Colonic mucosa (tissue), 4 donors: ENCODE data around the gene CDT1. TPM values are rescaled to one million over a fixed set of nuclear protein-coding genes. Genes with fewer than 3 reads are reported as not detected.

Experiments used
- DNase-seq: peaks from one replicate; pipeline ENCODE4 v3.0.0-alpha.2; 2020
- H3K27ac ChIP-seq: fragments of 200-600 bp; one replicate; pipeline ENCODE4 v1.8.0; 2021
- H3K27me3 ChIP-seq: fragments of 200-600 bp; one replicate; pipeline ENCODE4 v1.8.0; 2021
- H3K36me3 ChIP-seq: fragments of 200-600 bp; one replicate; pipeline ENCODE4 v1.8.0; 2021
- H3K4me1 ChIP-seq: fragments of 200-600 bp; one replicate; pipeline ENCODE4 v1.8.0; 2021; ENCODE audit warnings: mild to moderate bottlenecking
- H3K4me3 ChIP-seq: fragments of 200-600 bp; one replicate; pipeline ENCODE4 v1.8.0; 2021
- H3K9ac ChIP-seq, 2 donors: one replicate each; pipeline ENCODE4 v1.7.0; 2013; ENCODE audit warnings: control low read depth in 2 of 2, low read depth in 2 of 2, low read length in 2 of 2
- H3K9me3 ChIP-seq: fragments of 200-600 bp; one replicate; pipeline ENCODE4 v1.8.0; 2021
- intact Hi-C: fragments of 100-400 bp; cut with DNase I; formaldehyde crosslinking; loops from one replicate; pipeline ENCODE4 v1.14.1; 2022
- total RNA-seq, 2 donors: library from RNA; stranded (reverse); fragmentation: NEBNext Ultra II Directional in 1 of 2; extraction: Animal tissue kit (Norgen Biotek cat#: 25700) in 1 of 2; gene quantifications; one replicate each; pipeline ENCODE4 v1.2.1, GENCODE V29; 2021
- TF ChIP-seq, protein P1 (sequence below): fragments of 200-600 bp; IDR thresholded peaks from one replicate; pipeline ENCODE4 v1.8.0; 2022; ENCODE audit warnings: antibody characterized with exemption, mild to moderate bottlenecking
- donor health status: healthy.
- donor health status: DM: no; HTN: no; CAD: no.
- donor health status: DM: no; HTN: no; CAD: no.

CDT1 gene
- total RNA-seq, 2 donors from 2014 or later = 14.9 to 71.7 TPM

DNA sequence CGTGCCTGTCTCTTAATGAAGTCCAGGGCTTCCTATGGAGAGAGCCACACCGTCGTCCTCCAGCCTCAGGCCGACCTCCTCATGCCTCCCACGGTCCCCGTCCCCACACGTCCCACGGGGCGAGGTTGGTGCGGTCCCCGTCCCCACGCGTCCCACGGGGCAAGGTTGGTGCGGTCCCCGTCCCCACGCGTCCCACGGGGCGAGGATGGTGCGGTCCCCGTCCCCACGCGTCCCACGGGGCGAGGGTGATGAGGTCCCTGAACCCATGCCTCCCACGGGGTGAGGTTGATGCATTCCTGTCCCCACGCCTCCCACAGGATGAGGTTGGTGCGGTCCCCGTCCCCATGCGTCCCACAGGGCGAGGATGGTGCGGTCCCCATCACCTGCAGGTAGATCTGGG, 32.2 kb downstream of the CDT1 start:
- Histone ChIP-seq H3K9me3 (no peaks in the 10 kb centered on the region), H3K4me3 (no peak overlapping the region), H3K36me3 (no peaks in the 10 kb centered on the region), H3K27ac (no peak overlapping the region), H3K9ac (no peak overlapping the region), H3K27me3 (no peaks in the 10 kb centered on the region), H3K4me1 (no peaks in the 10 kb centered on the region)
- DNase-seq = no peak
- TF ChIP-seq, protein P1, sequence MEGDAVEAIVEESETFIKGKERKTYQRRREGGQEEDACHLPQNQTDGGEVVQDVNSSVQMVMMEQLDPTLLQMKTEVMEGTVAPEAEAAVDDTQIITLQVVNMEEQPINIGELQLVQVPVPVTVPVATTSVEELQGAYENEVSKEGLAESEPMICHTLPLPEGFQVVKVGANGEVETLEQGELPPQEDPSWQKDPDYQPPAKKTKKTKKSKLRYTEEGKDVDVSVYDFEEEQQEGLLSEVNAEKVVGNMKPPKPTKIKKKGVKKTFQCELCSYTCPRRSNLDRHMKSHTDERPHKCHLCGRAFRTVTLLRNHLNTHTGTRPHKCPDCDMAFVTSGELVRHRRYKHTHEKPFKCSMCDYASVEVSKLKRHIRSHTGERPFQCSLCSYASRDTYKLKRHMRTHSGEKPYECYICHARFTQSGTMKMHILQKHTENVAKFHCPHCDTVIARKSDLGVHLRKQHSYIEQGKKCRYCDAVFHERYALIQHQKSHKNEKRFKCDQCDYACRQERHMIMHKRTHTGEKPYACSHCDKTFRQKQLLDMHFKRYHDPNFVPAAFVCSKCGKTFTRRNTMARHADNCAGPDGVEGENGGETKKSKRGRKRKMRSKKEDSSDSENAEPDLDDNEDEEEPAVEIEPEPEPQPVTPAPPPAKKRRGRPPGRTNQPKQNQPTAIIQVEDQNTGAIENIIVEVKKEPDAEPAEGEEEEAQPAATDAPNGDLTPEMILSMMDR = no peak
- intact Hi-C loops = no loop called here

DNA sequence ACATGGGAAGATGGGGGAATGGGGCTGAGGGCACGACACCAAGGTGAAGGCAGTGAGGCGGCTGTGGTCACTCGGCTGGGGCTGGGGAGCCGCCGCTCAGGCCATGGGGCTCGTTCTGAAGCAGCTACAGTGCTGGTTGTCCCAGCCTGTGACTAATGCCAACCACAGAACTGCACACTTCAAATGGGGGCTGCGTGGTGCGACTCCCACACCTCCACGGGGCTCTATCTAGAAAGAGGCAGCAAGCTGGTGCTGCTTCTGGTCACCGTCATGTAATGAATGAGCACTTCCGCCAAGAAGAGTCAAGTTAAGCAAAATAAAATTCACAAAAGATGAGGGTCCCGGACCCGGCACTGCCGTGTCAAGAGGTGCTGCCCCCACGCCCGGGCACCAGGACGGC, 33.2 kb downstream of the CDT1 start:
- intact Hi-C loops = no loop called here
- no peaks in the 10 kb centered on the region for H3K27me3 ChIP-seq
- no peaks in the 10 kb centered on the region for H3K9me3 ChIP-seq
- no peak overlapping the region for H3K27ac ChIP-seq
- TF ChIP-seq, protein P1 = no peak
- H3K9ac ChIP-seq = no peak overlapping the region
- DNase-seq = no peak
- no peaks in the 10 kb centered on the region for H3K4me1 ChIP-seq
- H3K36me3 ChIP-seq = no peaks in the 10 kb centered on the region
- no peak overlapping the region for H3K4me3 ChIP-seq

DNA sequence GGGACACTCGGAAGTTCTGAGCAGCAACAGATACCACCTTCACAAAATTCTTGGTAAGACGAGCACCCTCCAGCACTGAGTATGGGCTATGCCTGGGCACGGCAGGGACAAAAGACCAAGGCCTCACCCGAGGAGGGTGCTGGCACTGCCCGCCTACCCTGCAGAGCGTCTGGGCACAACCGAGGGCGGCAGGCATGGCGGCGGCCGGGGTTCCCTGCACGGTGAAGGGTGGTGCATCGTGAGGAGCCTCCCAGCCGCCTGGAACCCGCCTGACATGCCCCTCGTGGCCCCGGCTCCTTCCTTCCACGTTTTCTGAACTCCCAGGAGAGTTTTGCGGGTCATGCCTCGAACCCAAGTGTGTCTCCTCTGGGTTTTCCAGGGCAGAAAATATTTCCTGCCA, 34.2 kb downstream of the CDT1 start:
- no peaks in the 10 kb centered on the region for H3K4me1 ChIP-seq
- DNase-seq = no peak
- no peak overlapping the region for H3K4me3 ChIP-seq
- intact Hi-C loops = no loop called here
- H3K36me3 ChIP-seq = no peaks in the 10 kb centered on the region
- H3K27ac ChIP-seq = no peak overlapping the region
- H3K27me3 ChIP-seq = no peaks in the 10 kb centered on the region
- TF ChIP-seq, protein P1 = no peak
- H3K9me3 ChIP-seq = no peaks in the 10 kb centered on the region
- H3K9ac ChIP-seq = no peak overlapping the region

DNA sequence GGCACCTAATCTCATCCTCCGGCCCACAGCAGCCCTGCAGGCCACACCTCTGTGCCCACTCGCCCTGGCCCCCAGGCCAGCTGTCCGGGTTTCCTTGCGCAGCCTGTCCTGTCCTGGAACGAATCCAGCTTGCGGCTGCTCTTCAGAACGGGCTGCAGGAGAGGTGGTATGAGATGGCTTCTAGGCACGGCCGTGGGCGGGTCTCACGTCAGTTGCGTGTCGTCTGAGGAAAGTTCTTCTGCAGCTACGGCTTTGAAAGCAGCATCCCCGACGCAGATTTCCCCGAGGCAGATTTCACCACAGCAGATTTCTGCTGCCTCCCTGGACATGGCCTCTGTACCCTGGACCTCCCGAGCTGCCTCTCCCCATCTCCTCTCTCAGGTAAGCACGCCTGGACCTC, 35.0 kb downstream of the CDT1 start:
- H3K27me3 ChIP-seq = no peaks in the 10 kb centered on the region
- no peaks in the 10 kb centered on the region for H3K4me1 ChIP-seq
- H3K4me3 ChIP-seq = no peak overlapping the region
- no peaks in the 10 kb centered on the region for H3K9me3 ChIP-seq
- TF ChIP-seq, protein P1 = no peak
- intact Hi-C loops = no loop called here
- H3K36me3 ChIP-seq = no peaks in the 10 kb centered on the region
- H3K9ac ChIP-seq = no peak overlapping the region
- H3K27ac ChIP-seq = no peak overlapping the region
- DNase-seq = no peak

DNA sequence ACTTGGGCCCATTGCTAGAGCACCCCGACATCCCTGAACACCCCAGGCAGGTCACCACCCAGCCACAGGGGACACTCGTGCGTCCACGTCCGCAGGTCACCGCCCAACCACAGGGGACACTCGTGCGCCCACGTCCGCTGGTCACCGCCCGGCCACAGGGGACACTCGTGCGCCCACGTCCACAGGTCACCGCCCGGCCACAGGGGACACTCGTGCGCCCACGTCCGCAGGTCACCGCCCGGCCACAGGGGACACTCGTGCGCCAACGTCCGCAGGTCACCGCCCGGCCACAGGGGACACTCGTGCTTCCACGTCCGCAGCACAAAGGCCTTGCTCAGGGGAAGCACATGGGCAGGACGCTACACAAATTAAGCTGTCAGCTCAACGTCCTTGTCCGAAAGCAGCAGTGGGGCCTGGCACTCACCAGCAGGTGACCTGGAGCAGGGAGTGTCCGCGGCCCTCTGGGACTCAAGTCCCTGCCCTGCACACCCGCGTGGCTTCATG, 35.5 kb downstream of the CDT1 start:
- Histone ChIP-seq H3K4me3 (no peak overlapping the region), H3K4me1 (no peaks in the 10 kb centered on the region), H3K27ac (no peak overlapping the region), H3K27me3 (no peaks in the 10 kb centered on the region), H3K9me3 (no peaks in the 10 kb centered on the region), H3K9ac (no peak overlapping the region), H3K36me3 (no peaks in the 10 kb centered on the region)
- DNase-seq = no peak
- intact Hi-C loops = no loop called here
- TF ChIP-seq, protein P1 = no peak
